ENCODE results near the gene THAP12. TPM values are rescaled to one million over a fixed set of nuclear protein-coding genes. Genes with fewer than 3 reads are reported as not detected.

THAP12 gene
- total RNA-seq, 1 experiment from 2014 or later: 102 TPM

DNA sequence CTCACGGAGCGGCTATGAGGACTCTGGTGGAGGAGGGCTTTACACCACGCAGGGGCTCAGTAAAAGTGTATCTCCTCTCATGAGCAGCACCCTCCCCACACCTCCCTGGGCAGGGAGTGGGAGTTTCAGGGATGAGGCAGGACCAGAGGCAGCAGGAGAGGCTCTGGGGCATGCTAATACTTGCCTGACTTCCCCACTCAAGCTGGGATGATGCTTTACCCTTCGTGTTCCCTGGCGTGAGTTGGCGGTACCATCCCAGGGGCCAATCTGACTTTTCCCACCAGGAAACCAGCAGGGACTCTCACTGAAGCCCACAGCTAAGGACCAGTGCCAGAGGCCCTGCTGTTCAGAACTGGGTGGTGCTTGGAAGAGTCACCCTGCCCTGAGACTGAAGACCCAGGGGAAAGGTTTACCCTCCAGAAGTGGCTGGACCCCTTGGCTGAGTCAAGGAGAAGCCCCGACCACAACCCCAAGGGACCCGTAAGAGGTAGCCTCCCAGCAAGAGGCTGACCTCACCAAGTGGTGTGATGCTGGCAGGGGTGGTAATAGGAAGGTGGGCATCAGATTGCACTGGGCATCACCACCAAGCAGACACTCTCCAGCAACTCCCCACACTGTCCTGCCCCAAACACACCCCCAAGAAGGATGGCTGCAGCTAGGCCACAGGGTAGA, 65.6 kb downstream of the THAP12 start:
- no TSS peak for BruUV-seq (replicated peaks)
- H3K4me1 Mint-ChIP-seq (ENCODE audit: low read depth, unreplicated experiment): no peaks in the 10 kb centered on the region
- H3K4me3 ChIP-seq (ENCODE audit: low read depth, low read length): no peak overlapping the region
- H3K36me3 Mint-ChIP-seq (ENCODE audit: insufficient read depth, unreplicated experiment): no peaks in the 10 kb centered on the region
- ChIA-PET CTCF (interaction anchor here (1.6 to 2.1 kb wide), 2 partner anchors 107 to 108 kb away, joined by 4 to 10 read pairs; no protein-coding TSS in a partner anchor), POLR2A (no interaction called here)
- no peaks in the 10 kb centered on the region for H3K27me3 ChIP-seq (replicated peaks; ENCODE audit: control insufficient read depth, insufficient read depth, low read length)
- no peak overlapping the region for H3K27ac Mint-ChIP-seq (ENCODE audit: unreplicated experiment)
- no peaks in the 10 kb centered on the region for H3K4me1 ChIP-seq
- no peaks in the 10 kb centered on the region for H3K36me3 ChIP-seq (ENCODE audit: control insufficient read depth, insufficient read depth, low read length)
- no peak for DNase-seq
- TF ChIP-seq, protein P1, sequence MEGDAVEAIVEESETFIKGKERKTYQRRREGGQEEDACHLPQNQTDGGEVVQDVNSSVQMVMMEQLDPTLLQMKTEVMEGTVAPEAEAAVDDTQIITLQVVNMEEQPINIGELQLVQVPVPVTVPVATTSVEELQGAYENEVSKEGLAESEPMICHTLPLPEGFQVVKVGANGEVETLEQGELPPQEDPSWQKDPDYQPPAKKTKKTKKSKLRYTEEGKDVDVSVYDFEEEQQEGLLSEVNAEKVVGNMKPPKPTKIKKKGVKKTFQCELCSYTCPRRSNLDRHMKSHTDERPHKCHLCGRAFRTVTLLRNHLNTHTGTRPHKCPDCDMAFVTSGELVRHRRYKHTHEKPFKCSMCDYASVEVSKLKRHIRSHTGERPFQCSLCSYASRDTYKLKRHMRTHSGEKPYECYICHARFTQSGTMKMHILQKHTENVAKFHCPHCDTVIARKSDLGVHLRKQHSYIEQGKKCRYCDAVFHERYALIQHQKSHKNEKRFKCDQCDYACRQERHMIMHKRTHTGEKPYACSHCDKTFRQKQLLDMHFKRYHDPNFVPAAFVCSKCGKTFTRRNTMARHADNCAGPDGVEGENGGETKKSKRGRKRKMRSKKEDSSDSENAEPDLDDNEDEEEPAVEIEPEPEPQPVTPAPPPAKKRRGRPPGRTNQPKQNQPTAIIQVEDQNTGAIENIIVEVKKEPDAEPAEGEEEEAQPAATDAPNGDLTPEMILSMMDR (IDR thresholded peaks at IDR 0.05; ENCODE audit: insufficient read depth in 1 of 2, low read depth in 1 of 2, low read length in 1 of 2, severe bottlenecking in 1 of 2, unreplicated experiment in 1 of 2): no peak
- no peaks in the 10 kb centered on the region for H3K9me3 Mint-ChIP-seq (ENCODE audit: unreplicated experiment)
- no peaks in the 10 kb centered on the region for H3K9me3 ChIP-seq
- H3K4me3 Mint-ChIP-seq (ENCODE audit: unreplicated experiment): no peak overlapping the region
- intact Hi-C loops (cut with micrococcal nuclease; ENCODE audit: unreplicated experiment): no loop called here
- no peaks in the 10 kb centered on the region for H3K27me3 Mint-ChIP-seq (ENCODE audit: insufficient read depth, unreplicated experiment)

DNA sequence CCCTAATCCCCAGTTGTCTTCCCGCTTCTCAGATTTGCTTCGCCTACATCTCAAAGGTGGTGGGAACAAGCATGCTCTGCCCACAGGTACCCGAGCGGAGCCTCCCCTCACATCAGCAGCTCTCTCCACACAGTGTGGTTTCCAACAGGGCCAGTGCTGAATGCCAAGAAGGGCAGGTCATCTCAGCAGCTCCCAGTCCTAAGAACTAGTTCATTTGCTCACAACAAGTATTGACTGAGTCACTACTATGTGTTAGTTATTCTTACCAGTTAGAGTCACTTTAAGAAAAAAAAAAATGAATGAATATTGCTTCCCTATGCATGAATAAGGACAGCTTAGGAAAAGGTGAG, 66.2 kb downstream of the THAP12 start:
- CTCF ChIA-PET: interaction anchor here (1.6 to 2.1 kb wide), 2 partner anchors 106 to 107 kb away, joined by 4 to 10 read pairs; no protein-coding TSS in a partner anchor
- intact Hi-C loops (cut with micrococcal nuclease; ENCODE audit: unreplicated experiment): no loop called here
- Mint-ChIP-seq H3K4me1 (ENCODE audit: low read depth, unreplicated experiment) (no peaks in the 10 kb centered on the region), H3K27me3 (ENCODE audit: insufficient read depth, unreplicated experiment) (no peaks in the 10 kb centered on the region), H3K4me3 (ENCODE audit: unreplicated experiment) (no peak overlapping the region), H3K36me3 (ENCODE audit: insufficient read depth, unreplicated experiment) (no peaks in the 10 kb centered on the region), H3K27ac (ENCODE audit: unreplicated experiment) (no peak overlapping the region), H3K9me3 (ENCODE audit: unreplicated experiment) (no peaks in the 10 kb centered on the region)
- Histone ChIP-seq H3K9me3 (no peaks in the 10 kb centered on the region), H3K4me3 (ENCODE audit: low read depth, low read length) (no peak overlapping the region), H3K4me1 (no peaks in the 10 kb centered on the region), H3K27me3 (replicated peaks; ENCODE audit: control insufficient read depth, insufficient read depth, low read length) (no peaks in the 10 kb centered on the region), H3K36me3 (ENCODE audit: control insufficient read depth, insufficient read depth, low read length) (no peaks in the 10 kb centered on the region)
- no peak for DNase-seq
- TF ChIP-seq, protein P1 (IDR thresholded peaks at IDR 0.05; ENCODE audit: insufficient read depth in 1 of 2, low read depth in 1 of 2, low read length in 1 of 2, severe bottlenecking in 1 of 2, unreplicated experiment in 1 of 2): no peak
- no TSS peak for BruUV-seq (replicated peaks)
- POLR2A ChIA-PET: no interaction called here

DNA sequence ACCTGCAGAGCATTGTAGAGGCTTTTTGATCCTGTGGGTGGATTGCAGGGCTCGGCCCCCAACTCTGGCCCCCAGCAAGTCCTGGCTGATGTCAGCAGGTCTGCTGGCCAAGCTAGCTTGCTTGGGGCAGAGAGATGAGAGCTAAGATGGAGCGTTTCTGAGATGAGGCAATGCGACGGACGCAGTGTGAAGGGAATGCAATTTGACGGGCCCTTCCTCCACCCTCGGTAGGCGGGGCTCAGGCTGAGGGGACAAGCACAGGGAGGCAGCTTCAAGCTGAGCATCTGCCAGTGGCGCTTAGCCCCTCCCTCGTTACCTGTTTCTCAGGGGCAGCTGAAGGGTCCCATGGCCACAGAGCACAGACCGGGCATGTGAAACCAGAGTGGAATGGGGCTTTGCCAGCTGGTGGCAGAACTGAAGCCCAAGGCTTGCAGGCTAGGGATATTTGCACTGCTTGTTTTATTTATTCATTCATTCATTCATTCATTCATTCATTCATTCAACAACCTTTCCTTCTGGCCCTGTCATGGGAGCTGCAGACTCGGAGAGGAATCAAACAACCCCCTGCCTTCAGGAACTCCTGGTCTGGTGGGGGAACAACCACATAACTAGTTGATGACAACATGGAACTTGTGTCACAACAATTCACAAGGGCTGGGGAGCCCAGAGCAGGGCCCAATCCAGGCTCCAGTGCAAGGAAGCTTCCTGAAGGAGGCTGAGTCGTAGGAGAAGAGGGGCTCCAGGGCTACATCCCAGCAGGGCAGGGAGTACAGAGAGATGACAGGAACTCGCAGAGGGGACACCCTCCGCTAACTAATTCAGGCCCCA, 66.8 kb downstream of the THAP12 start:
- CTCF ChIA-PET: interaction anchor here (1.6 to 2.1 kb wide), 2 partner anchors 105 to 107 kb away, joined by 4 to 10 read pairs; no protein-coding TSS in a partner anchor
- intact Hi-C loops (cut with micrococcal nuclease; ENCODE audit: unreplicated experiment): no loop called here
- H3K27ac Mint-ChIP-seq (ENCODE audit: unreplicated experiment): no peak overlapping the region

More for the DNA sequence above, 66.8 kb downstream of the THAP12 start:
- Histone ChIP-seq H3K9me3 (no peaks in the 10 kb centered on the region), H3K4me1 (no peaks in the 10 kb centered on the region), H3K36me3 (ENCODE audit: control insufficient read depth, insufficient read depth, low read length) (no peaks in the 10 kb centered on the region), H3K27me3 (replicated peaks; ENCODE audit: control insufficient read depth, insufficient read depth, low read length) (no peaks in the 10 kb centered on the region), H3K4me3 (ENCODE audit: low read depth, low read length) (no peak overlapping the region)
- Mint-ChIP-seq H3K9me3 (ENCODE audit: unreplicated experiment) (no peaks in the 10 kb centered on the region), H3K36me3 (ENCODE audit: insufficient read depth, unreplicated experiment) (no peaks in the 10 kb centered on the region), H3K4me3 (ENCODE audit: unreplicated experiment) (no peak overlapping the region), H3K4me1 (ENCODE audit: low read depth, unreplicated experiment) (no peaks in the 10 kb centered on the region), H3K27me3 (ENCODE audit: insufficient read depth, unreplicated experiment) (no peaks in the 10 kb centered on the region)
- TF ChIP-seq, protein P1 (IDR thresholded peaks at IDR 0.05; ENCODE audit: insufficient read depth in 1 of 2, low read depth in 1 of 2, low read length in 1 of 2, severe bottlenecking in 1 of 2, unreplicated experiment in 1 of 2): no peak
- DNase-seq: no peak
- POLR2A ChIA-PET: no interaction called here
- no TSS peak for BruUV-seq (replicated peaks)
